PC-9 (cell line): ENCODE measurements around the gene ARID2. TPM values are rescaled to one million over a fixed set of nuclear protein-coding genes. Genes with fewer than 3 reads are reported as not detected.

Source experiments
- BruUV-seq: library from RNA; stranded (reverse); fragments of 400-500 nt; replicated peaks from 2 replicates; lab custom pipeline; 2021; lab: Mats Ljungman, UMichigan
- CTCF ChIA-PET: fragments of 300-600 bp; sonication (Branson Sonifier 250); formaldehyde crosslinking; loops from one replicate; lab custom pipeline; 2022; ENCODE audit warnings: antibody characterized with exemption; lab: Charles Lee
- POLR2A ChIA-PET: fragments of 300-600 bp; sonication (Branson Sonifier 250); formaldehyde crosslinking; loops from one replicate; lab custom pipeline; 2022; ENCODE audit warnings: antibody characterized with exemption; ENCODE audit not compliant: unreplicated experiment; lab: Charles Lee
- DNase-seq, 2 experiments: peaks; one replicate each; pipeline versions ENCODE4 v3.0.0 to v3.0.0-alpha.2; 2015 to 2022; ENCODE audit warnings: mixed read lengths in 1 of 2
- H2AFZ ChIP-seq: fragments of 200-600 bp; sonication (generic); 2 replicates; pipeline ENCODE4 v1.8.1; 2017; ENCODE audit warnings: antibody characterized with exemption
- H3F3A ChIP-seq: fragments of 200-600 bp; sonication (generic); 2 replicates; pipeline ENCODE4 v1.8.1; 2017; ENCODE audit warnings: antibody characterized with exemption, mild to moderate bottlenecking, low read depth; ENCODE audit not compliant: insufficient read depth
- H3K27ac ChIP-seq: fragments of 200-600 bp; sonication (generic); 2 replicates; pipeline ENCODE4 v1.6.1; 2016; ENCODE audit warnings: mixed run types
- H3K27me3 ChIP-seq: fragments of 200-600 bp; sonication (generic); 2 replicates; pipeline ENCODE4 v1.6.1; 2016; ENCODE audit warnings: low read depth, mixed run types; ENCODE audit not compliant: insufficient read depth
- H3K36me3 ChIP-seq: fragments of 200-600 bp; sonication (generic); 2 replicates; pipeline ENCODE4 v1.6.1; 2016; ENCODE audit warnings: low read depth, mixed run types
- H3K4me1 ChIP-seq: fragments of 200-600 bp; sonication (generic); replicated peaks from 2 replicates; pipeline ENCODE4 v1.6.1; 2016; ENCODE audit warnings: mixed run types; ENCODE audit not compliant: insufficient read depth
- H3K4me2 ChIP-seq: fragments of 200-600 bp; sonication (generic); 2 replicates; pipeline ENCODE4 v1.6.1; 2017; ENCODE audit warnings: mixed run types
- H3K4me3 ChIP-seq: fragments of 200-600 bp; sonication (generic); 2 replicates; pipeline ENCODE4 v1.6.1; 2016; ENCODE audit warnings: mixed run types
- H3K79me2 ChIP-seq: fragments of 200-600 bp; sonication (generic); 2 replicates; pipeline ENCODE4 v1.6.1; 2017; ENCODE audit warnings: low read depth, mixed run types
- H3K9me2 ChIP-seq: fragments of 200-600 bp; sonication (generic); 2 replicates; pipeline ENCODE4 v1.8.1; 2017; ENCODE audit warnings: mild to moderate bottlenecking; ENCODE audit not compliant: insufficient read depth
- H3K9me3 ChIP-seq: fragments of 200-600 bp; sonication (generic); 2 replicates; pipeline ENCODE4 v1.8.1; 2016; ENCODE audit warnings: low read depth; ENCODE audit not compliant: insufficient read depth
- H4K20me1 ChIP-seq: fragments of 200-600 bp; sonication (generic); 2 replicates; pipeline ENCODE4 v1.8.1; 2017; ENCODE audit not compliant: insufficient read depth
- EZH2 ChIP-seq: fragments of 200-600 bp; sonication (generic); IDR thresholded peaks from 2 replicates; pipeline ENCODE4 v1.8.0; 2017; ENCODE audit warnings: antibody characterized with exemption, low read depth
- intact Hi-C: fragments of 100-400 bp; cut with micrococcal nuclease; formaldehyde crosslinking; loops from one replicate; pipeline ENCODE4 v1.10.0; 2022; ENCODE audit not compliant: unreplicated experiment
- total RNA-seq: library from RNA; stranded (reverse); gene quantifications from 2 replicates; pipeline ENCODE4 v1.2.3, GENCODE V29; 2021
- TF ChIP-seq, protein P1 (sequence below): fragments of 200-600 bp; sonication (generic); conservative IDR thresholded peaks from 2 replicates; pipeline ENCODE4 v1.6.1; 2017; ENCODE audit warnings: mixed run types, antibody characterized with exemption, mild to moderate bottlenecking, moderate library complexity

The ARID2 gene
- total RNA-seq, 1 experiment from 2014 or later = 24.6 TPM

DNA sequence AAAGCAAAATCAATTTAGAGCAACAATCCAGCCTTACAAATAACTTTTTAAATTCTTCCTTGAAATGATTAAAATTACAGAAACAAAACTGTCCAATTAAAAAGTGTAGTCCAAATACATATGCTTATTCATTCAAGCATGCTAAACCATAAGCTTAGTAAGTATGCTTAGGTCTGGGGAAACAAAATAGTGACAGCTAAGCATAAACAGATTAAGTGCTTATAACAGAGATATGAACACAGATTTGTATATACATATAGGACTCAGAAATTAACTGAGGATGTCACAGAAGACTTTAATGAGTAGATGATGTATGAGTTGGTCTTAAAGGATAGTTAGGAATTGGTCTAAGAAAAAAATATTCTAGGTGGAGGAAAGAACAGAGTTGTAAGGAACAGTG, 219.0 kb downstream of the ARID2 start:
- H4K20me1 ChIP-seq = peaks cover 4% of the 10 kb centered on the region; the same call in 1 of the 2 replicates
- H3F3A ChIP-seq = no peaks in the 10 kb centered on the region
- no peaks in the 10 kb centered on the region; the same call in 1 of the 2 replicates for H3K79me2 ChIP-seq
- no peak overlapping the region for H3K4me3 ChIP-seq
- H3K4me2 ChIP-seq = no peak overlapping the region
- BruUV-seq = no TSS peak
- TF ChIP-seq, protein P1, sequence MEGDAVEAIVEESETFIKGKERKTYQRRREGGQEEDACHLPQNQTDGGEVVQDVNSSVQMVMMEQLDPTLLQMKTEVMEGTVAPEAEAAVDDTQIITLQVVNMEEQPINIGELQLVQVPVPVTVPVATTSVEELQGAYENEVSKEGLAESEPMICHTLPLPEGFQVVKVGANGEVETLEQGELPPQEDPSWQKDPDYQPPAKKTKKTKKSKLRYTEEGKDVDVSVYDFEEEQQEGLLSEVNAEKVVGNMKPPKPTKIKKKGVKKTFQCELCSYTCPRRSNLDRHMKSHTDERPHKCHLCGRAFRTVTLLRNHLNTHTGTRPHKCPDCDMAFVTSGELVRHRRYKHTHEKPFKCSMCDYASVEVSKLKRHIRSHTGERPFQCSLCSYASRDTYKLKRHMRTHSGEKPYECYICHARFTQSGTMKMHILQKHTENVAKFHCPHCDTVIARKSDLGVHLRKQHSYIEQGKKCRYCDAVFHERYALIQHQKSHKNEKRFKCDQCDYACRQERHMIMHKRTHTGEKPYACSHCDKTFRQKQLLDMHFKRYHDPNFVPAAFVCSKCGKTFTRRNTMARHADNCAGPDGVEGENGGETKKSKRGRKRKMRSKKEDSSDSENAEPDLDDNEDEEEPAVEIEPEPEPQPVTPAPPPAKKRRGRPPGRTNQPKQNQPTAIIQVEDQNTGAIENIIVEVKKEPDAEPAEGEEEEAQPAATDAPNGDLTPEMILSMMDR = no peak
- TF ChIP-seq EZH2 = no peak
- intact Hi-C loops = no loop called here
- peaks cover 36% of the 10 kb centered on the region for H3K36me3 ChIP-seq
- no peaks in the 10 kb centered on the region for H3K4me1 ChIP-seq
- no peaks in the 10 kb centered on the region for H3K27me3 ChIP-seq
- POLR2A ChIA-PET = interaction anchor here (0.7 kb wide), 1 partner anchor 53 kb away, joined by 8 read pairs; no protein-coding TSS in a partner anchor
- CTCF ChIA-PET = no interaction called here
- H3K9me2 ChIP-seq = no peaks in the 10 kb centered on the region
- no peak for DNase-seq
- no peak overlapping the region for H3K27ac ChIP-seq
- no peak overlapping the region for H2AFZ ChIP-seq
- no peaks in the 10 kb centered on the region for H3K9me3 ChIP-seq
